ENCODE measurements around the gene SYNM. TPM values are rescaled to one million over a fixed set of nuclear protein-coding genes. Genes with fewer than 3 reads are reported as not detected.

The SYNM gene
- total and polyA plus RNA-seq, 2 of the 8 experiments (the other 6 are each of a cell fraction or from before 2014, with no cell fraction given), result 0.89 to 2.0 TPM

GRCh38 chr15:99105514-99106341 is 848 bp downstream of the SYNM start (continued):
- TF ChIP-seq SUZ12 (IDR thresholded peaks at IDR 0.05; ENCODE audit: low read length) (peak; percentile 77), JUN (IDR thresholded peaks at IDR 0.05; ENCODE audit: low read depth, low read length) (no peak), KDM1A (IDR thresholded peaks at IDR 0.05; ENCODE audit: borderline replicate concordance, low read length) (peak; percentile 41; the same call in 1 of the 2 replicates), BACH1 (IDR thresholded peaks at IDR 0.05; ENCODE audit: low read length) (no peak), POLR2A (IDR thresholded peaks at IDR 0.05; ENCODE audit: control extremely low read depth in 1 of 2, low read depth in 2 of 2, low read length in 2 of 2) (no peak), CHD1 (IDR thresholded peaks at IDR 0.05; ENCODE audit: low read depth, low read length) (no peak), GABPA (IDR thresholded peaks at IDR 0.05; ENCODE audit: borderline replicate concordance, insufficient read depth, low read length) (peak; percentile 67; the same call in 1 of the 2 replicates), KDM5A (IDR thresholded peaks at IDR 0.05; ENCODE audit: low read length) (no peak), RNF2 (IDR thresholded peaks at IDR 0.05; ENCODE audit: borderline replicate concordance, low read depth, low read length, missing control alignments, poor library complexity, severe bottlenecking) (no peak), CREB1 (IDR thresholded peaks at IDR 0.05) (peak; percentile 47; the same call in 1 of the 2 replicates), NANOG (IDR thresholded peaks at IDR 0.05; ENCODE audit: insufficient read depth, low read depth, low read length, poor library complexity, severe bottlenecking) (no peak), HDAC2 (IDR thresholded peaks at IDR 0.05; ENCODE audit: borderline replicate concordance in 1 of 2, low read depth in 2 of 2, low read length in 2 of 2) (peak in 1 of 2 experiments; percentile 76; a peak in 1 of 4 replicates), EZH2 (IDR thresholded peaks at IDR 0.05; ENCODE audit: low read depth, low read length, severe bottlenecking) (peak; percentile 83), KDM4A (IDR thresholded peaks at IDR 0.05; ENCODE audit: low read depth, low read length, severe bottlenecking) (peak; percentile 82), RBBP5 (IDR thresholded peaks at IDR 0.05; ENCODE audit: borderline replicate concordance, low read depth, low read length) (0 out of 2 replicates have a peak, but pooled peaks have one; percentile 57), TBP (IDR thresholded peaks at IDR 0.05; ENCODE audit: low read depth, low read length) (no peak)
- TF ChIP-seq, protein P1, sequence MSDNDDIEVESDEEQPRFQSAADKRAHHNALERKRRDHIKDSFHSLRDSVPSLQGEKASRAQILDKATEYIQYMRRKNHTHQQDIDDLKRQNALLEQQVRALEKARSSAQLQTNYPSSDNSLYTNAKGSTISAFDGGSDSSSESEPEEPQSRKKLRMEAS (IDR thresholded peaks at IDR 0.05), result peak; percentile 91
- TF ChIP-seq, protein P2, sequence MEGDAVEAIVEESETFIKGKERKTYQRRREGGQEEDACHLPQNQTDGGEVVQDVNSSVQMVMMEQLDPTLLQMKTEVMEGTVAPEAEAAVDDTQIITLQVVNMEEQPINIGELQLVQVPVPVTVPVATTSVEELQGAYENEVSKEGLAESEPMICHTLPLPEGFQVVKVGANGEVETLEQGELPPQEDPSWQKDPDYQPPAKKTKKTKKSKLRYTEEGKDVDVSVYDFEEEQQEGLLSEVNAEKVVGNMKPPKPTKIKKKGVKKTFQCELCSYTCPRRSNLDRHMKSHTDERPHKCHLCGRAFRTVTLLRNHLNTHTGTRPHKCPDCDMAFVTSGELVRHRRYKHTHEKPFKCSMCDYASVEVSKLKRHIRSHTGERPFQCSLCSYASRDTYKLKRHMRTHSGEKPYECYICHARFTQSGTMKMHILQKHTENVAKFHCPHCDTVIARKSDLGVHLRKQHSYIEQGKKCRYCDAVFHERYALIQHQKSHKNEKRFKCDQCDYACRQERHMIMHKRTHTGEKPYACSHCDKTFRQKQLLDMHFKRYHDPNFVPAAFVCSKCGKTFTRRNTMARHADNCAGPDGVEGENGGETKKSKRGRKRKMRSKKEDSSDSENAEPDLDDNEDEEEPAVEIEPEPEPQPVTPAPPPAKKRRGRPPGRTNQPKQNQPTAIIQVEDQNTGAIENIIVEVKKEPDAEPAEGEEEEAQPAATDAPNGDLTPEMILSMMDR (IDR thresholded peaks at IDR 0.05; ENCODE audit: control extremely low read depth in 1 of 3, insufficient read depth in 1 of 3, low read depth in 1 of 3, low read length in 3 of 3), result peak in 2 of 3 experiments; percentile 23 to 36; a peak in 2 of 4 replicates
